Large intestine (tissue), 3 donors: Measurements from ENCODE around the gene FBXL2. TPM values are rescaled to one million over a fixed set of nuclear protein-coding genes. Genes with fewer than 3 reads are reported as not detected.
"Not testable (repeated sequence)": the region's sequence is repeated elsewhere in the genome, so short reads cannot be mapped to it uniquely, and the experiment has no call there.

ENCODE experiments used
- DNase-seq, 2 donors: peaks; one replicate each; pipeline versions ENCODE4 v3.0.0 to v3.0.0-alpha.2; 2013
- H3K27ac ChIP-seq: one replicate; pipeline ENCODE4 v1.5.1; 2013; ENCODE audit warnings: low read length
- H3K27me3 ChIP-seq: 2 replicates; pipeline ENCODE4 v1.6.1; 2013; ENCODE audit warnings: low read length; ENCODE audit not compliant: control insufficient read depth, insufficient read depth
- H3K36me3 ChIP-seq: 2 replicates; pipeline ENCODE4 v1.6.1; 2013; ENCODE audit warnings: low read length; ENCODE audit not compliant: control insufficient read depth, insufficient read depth
- H3K4me1 ChIP-seq: one replicate; pipeline ENCODE4 v1.6.1; 2013; ENCODE audit warnings: low read length; ENCODE audit not compliant: control insufficient read depth, insufficient read depth
- H3K4me3 ChIP-seq: one replicate; pipeline ENCODE4 v1.5.1; 2013; ENCODE audit warnings: low read length
- H3K9me3 ChIP-seq: one replicate; pipeline ENCODE4 v1.6.1; 2013; ENCODE audit warnings: mild to moderate bottlenecking, low read depth, low read length, moderate library complexity; ENCODE audit not compliant: control insufficient read depth
- WGBS: methylation state at CpG from one replicate; pipeline ENCODE4 v1.1.5; 2013; ENCODE audit warnings: low lambda C conversion rate; ENCODE audit not compliant: insufficient coverage; 5-methylcytosine and 5-hydroxymethylcytosine counted together
- polyA plus RNA-seq: library from polyadenylated mRNA; unstranded; fragments of 120-200 nt; gene quantifications from one replicate; pipeline ENCODE4 v1.2.1, GENCODE V29; 2013

Gene FBXL2
- polyA plus RNA-seq, 1 donor, result 27.7 TPM

DNA sequence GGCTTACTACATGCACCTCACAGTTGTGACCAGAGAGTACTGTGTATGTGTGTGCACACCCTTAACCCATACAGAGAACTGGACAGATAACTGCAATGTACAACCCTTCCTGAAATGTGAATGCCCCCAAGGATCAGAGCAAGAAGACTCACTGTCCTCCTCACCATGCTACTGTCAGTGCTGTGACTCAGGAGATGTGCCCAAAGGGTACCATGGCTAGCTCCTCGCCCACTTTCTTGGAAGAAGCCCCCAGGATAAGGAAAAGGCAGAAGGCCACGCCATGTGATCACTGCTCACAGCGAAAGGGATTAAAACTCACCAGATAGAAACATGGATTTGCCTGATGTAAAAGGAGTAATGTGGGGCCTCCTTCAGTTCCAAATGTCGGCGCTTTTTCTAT lies 121.2 kb downstream of the FBXL2 start:
- no peaks in the 10 kb centered on the region for H3K9me3 ChIP-seq
- no peak for DNase-seq
- H3K27ac ChIP-seq, result no peak overlapping the region
- no CpG with 5 or more reads among the region's 5 CpGs for WGBS
- no peaks in the 10 kb centered on the region for H3K4me1 ChIP-seq
- H3K36me3 ChIP-seq, result peaks cover 75% of the 10 kb centered on the region
- no peaks in the 10 kb centered on the region for H3K27me3 ChIP-seq
- H3K4me3 ChIP-seq, result no peak overlapping the region

DNA sequence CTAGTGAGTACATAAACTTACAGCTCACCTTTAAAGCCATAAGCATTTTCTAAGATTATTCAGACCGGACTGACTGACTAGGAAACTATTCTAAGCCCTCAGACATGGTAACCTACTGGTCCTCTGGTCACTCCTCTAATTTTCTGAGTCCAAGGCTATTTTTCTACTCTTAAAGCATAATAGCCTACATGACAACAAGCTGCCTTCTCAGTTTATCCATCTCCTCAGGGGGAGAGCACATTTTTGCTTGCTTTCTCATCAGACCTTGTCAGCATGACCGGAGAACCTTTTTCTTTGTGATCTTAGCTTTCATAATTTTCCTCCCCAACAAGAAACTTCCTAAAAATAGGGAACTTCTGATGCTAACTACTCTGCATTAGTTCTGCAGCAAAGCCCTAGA lies 124.5 kb downstream of the FBXL2 start:
- WGBS, result no CpG with 5 or more reads among the region's 2 CpGs
- H3K36me3 ChIP-seq, result peaks cover 75% of the 10 kb centered on the region
- no peak overlapping the region for H3K27ac ChIP-seq
- no peak overlapping the region for H3K4me3 ChIP-seq
- no peaks in the 10 kb centered on the region for H3K4me1 ChIP-seq
- DNase-seq, result no peak
- no peaks in the 10 kb centered on the region for H3K27me3 ChIP-seq
- no peaks in the 10 kb centered on the region for H3K9me3 ChIP-seq

DNA sequence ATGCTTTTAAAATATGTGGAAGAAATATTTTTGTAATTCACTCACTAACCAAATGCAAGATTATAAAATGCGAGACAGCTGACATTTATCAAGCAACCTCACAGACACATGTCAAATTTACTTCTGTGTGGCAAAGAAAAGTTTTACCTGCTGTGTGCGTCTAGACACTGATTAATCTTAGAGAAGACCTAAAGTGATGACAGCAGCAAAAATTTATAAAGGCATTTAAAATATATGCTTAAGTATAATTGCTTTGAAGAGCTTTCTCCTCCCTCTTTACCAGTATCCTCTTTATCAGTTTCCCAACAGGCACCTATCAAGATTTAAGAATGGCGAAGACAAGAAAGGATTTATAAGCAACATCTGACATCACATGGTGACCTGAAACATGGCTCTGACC lies 125.7 kb downstream of the FBXL2 start:
- Histone ChIP-seq H3K27ac (no peak overlapping the region), H3K27me3 (no peaks in the 10 kb centered on the region), H3K4me3 (no peak overlapping the region), H3K36me3 (peaks cover 77% of the 10 kb centered on the region), H3K9me3 (no peaks in the 10 kb centered on the region), H3K4me1 (no peaks in the 10 kb centered on the region)
- no peak for DNase-seq
- no CpG with 5 or more reads among the region's 3 CpGs for WGBS

DNA sequence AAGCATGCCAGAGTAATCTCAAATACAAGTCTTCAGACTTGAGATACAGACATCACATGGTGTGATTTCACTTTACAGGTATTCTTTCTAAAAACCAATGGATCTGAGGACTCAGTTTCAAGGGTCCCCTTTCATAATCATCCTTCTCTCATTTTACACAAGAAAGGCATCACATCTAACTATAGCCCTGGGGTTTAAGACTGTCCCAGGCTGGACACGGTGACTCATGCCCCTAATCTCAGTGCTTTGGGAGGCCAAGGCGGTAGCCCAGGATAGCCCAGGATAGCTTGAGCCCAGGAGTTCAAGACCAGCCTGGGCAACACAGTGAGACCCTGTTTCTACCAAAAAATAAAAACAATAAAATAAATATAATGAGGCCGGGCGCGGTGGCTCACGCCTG lies 126.5 kb downstream of the FBXL2 start:
- DNase-seq, result no peak
- no peaks in the 10 kb centered on the region for H3K27me3 ChIP-seq
- no peaks in the 10 kb centered on the region for H3K9me3 ChIP-seq
- H3K4me1 ChIP-seq, result no peaks in the 10 kb centered on the region
- WGBS, result no CpG with 5 or more reads among the region's 6 CpGs
- peaks cover 79% of the 10 kb centered on the region for H3K36me3 ChIP-seq
- no peak overlapping the region for H3K4me3 ChIP-seq
- no peak overlapping the region for H3K27ac ChIP-seq

DNA sequence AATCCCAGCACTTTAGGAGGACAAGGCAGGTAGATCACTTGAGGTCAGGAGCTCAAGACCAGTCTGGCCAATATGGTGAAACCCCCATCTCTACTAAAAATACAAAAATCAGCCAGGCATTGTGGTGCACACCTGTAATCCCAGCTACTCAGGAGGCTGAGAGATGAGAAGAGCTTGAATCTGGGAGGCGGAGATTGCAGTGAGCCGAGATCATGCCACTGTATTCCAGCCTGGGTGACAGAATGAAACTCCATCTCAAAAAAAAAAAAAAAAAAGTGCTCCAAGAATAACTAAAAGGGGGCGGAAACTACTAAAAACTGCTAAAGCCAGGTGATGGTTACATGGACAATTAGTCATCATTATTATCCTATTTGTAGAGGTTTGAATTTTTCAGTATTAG lies 133.6 kb downstream of the FBXL2 start:
- not testable (repeated sequence) for H3K4me1 ChIP-seq, H3K9me3 ChIP-seq, H3K27me3 ChIP-seq, H3K4me3 ChIP-seq, H3K27ac ChIP-seq, DNase-seq
- WGBS, result no CpG with 5 or more reads among the region's 3 CpGs
- peaks cover 66% of the 10 kb centered on the region for H3K36me3 ChIP-seq

DNA sequence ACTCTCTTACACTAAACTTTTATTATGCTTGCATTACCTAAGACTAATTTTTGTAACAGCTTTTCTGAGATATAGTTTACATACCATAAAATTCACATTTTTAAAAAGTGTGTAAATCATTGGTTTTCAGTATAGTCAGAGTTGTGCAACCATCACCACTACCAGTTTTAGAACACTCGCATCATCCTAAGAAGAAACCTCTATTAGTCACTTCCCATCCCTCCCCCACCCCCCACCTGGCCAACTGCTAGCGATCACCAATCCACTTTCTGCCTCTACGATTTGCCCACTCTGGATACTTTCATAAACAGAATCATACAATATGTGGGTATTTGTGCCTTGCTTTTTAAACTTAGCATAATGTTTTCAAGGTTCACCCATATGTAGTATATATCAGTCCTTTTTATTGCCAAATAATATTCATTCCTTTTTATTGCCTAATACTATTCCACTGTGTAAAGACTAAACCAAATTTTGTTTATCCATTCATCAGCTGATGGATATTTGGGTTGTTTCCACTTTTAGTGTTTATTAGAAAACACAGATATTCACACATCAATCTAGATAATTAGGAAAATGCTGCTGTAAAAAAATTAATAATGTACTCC lies 139.9 kb downstream of the FBXL2 start:
- H3K27ac ChIP-seq, result no peak overlapping the region
- H3K36me3 ChIP-seq, result peaks cover 37% of the 10 kb centered on the region

DNA sequence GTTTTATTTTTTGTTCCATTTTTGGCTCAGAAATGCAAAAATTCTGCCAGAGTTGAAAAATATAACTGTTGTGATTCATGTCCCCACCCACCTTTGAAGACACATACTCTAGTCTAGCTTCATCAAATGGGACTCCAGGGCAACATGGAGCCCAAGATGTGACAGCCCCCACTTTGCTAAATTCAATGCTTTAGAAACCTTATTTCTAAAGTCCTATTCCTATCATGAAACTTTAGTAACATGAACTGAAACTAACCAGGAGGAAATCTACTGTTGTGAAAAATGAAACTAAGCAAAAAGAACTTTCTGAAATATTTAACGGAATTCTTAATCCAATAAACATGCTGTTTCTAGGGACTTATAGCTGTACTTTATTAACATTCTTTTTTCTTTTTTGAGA lies 142.7 kb downstream of the FBXL2 start:
- Histone ChIP-seq H3K27me3 (no peaks in the 10 kb centered on the region), H3K4me1 (no peaks in the 10 kb centered on the region), H3K4me3 (no peak overlapping the region), H3K36me3 (peaks cover 39% of the 10 kb centered on the region), H3K27ac (no peak overlapping the region), H3K9me3 (no peaks in the 10 kb centered on the region)
- 100% methylated on average over 1 of the region's 1 CpG for WGBS
- DNase-seq, result no peak

More for the DNA sequence above, 139.9 kb downstream of the FBXL2 start:
- Histone ChIP-seq H3K27me3 (no peaks in the 10 kb centered on the region), H3K4me1 (no peaks in the 10 kb centered on the region), H3K4me3 (no peak overlapping the region), H3K9me3 (no peaks in the 10 kb centered on the region)
- no CpG with 5 or more reads among the region's 3 CpGs for WGBS
- no peak for DNase-seq

DNA sequence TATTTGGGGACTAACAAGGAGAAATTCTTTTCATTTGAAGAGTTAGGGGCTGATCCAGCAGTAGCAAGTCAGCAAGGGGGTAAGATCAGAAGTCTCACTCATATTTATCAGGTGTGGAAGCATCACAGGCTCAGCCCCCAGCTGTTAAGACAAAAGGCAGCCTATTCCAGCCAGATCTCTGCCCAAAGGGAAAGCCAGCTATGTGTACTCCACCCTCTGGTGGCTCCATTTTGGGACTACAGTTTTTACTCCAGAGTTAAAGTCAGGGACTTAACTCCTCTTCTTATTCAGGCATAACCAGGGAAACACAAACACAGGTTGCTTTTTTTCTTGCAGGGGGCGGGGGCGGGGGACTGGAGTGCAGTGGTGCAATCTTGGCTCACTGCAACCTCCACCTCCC lies 143.7 kb downstream of the FBXL2 start:
- Histone ChIP-seq H3K9me3 (no peaks in the 10 kb centered on the region), H3K27me3 (no peaks in the 10 kb centered on the region), H3K36me3 (peaks cover 38% of the 10 kb centered on the region), H3K4me1 (peaks cover under 1% of the 10 kb centered on the region), H3K4me3 (no peak overlapping the region), H3K27ac (no peak overlapping the region)
- DNase-seq, result no peak
- WGBS, result no CpG with 5 or more reads among the region's 2 CpGs

DNA sequence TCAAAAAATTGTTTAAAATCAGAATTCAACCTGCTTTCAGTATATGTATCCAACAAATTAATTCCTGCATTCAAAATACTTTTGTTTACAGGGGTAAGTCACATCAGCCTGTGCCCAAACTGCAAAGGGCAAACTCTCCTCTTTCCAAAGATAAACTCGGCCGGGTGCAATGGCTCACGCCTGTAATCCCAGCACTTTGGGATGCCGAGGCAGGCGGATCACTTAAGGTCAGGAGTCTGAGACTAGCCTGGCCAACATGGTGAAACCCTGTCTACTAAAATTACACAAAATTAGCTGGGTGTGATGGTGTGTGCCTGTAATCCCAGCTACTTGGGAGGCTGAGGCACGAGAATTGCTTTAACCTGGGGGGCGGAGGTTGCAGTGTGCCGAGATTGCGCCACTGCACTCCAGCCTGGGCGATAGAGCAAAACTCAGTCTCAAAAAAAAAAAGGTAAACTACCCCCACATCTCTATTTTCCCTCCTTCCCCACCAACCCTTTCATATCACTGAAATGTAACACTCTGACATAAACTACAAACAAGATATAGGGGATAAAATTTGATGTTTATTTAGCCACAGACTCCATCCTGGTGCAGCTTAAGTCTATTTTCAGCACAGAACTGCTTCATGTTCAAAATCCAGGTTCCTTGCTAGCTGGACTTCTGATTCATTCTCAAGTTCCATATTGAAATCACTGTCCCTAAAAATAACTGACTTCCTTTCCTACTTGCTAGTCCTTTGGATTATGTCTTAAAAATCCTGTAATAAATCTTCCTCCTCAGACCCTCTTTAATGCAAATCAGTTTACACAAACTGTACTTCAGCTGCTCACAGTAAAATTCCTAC lies 147.6 kb downstream of the FBXL2 start:
- no peak overlapping the region for H3K27ac ChIP-seq
- H3K9me3 ChIP-seq, result no peaks in the 10 kb centered on the region
- H3K4me3 ChIP-seq, result no peak overlapping the region
- no peaks in the 10 kb centered on the region for H3K27me3 ChIP-seq
- peaks cover 33% of the 10 kb centered on the region for H3K36me3 ChIP-seq
- no peak for DNase-seq
- WGBS, result no CpG with 5 or more reads among the region's 10 CpGs
- peaks cover 9% of the 10 kb centered on the region for H3K4me1 ChIP-seq

DNA sequence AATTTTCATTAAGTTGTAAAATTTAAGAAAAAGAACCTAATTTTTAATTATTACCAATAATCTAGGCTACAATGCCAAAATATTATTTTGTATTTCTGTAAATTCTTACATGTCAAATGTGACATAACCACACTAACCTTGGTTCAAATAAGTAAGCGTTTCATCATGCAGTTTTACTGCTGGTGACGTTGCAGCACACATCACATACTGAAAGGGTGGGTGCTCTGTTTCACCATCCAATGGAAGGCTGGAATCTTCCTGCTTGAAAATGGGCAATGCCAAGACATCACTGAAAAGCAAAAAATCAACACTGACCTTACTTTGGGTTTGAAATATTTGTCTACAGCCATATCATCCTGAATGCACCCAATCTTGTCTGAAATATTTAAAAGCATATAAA lies 148.2 kb downstream of the FBXL2 start:
- Histone ChIP-seq H3K4me1 (peaks cover 9% of the 10 kb centered on the region), H3K9me3 (no peaks in the 10 kb centered on the region), H3K4me3 (no peak overlapping the region), H3K27ac (peak overlapping the region; percentile 70), H3K27me3 (no peaks in the 10 kb centered on the region), H3K36me3 (peaks cover 29% of the 10 kb centered on the region)
- no CpG with 5 or more reads among the region's 2 CpGs for WGBS
- DNase-seq, result no peak

DNA sequence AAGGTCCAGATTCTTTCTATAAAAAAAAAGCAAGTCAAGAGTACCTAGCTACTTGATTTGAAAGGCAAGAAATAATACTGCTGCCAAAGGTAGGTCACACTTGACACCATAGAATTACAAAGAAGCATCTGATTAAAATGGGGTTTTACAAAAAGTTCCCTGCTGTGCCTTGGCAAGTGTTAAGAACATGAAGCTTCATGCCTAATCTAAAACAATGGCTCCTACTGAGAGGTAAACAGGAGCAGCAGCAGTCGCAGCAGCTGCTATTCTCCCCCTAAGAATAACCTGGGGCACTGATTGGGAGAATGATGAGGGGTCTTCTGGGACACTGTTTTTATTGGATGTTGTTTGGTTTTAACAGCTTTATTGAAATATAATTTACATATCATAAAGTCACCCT lies 148.8 kb downstream of the FBXL2 start:
- H3K27ac ChIP-seq, result peak overlapping the region; percentile 70
- no CpG with 5 or more reads among the region's 1 CpG for WGBS
- peaks cover 9% of the 10 kb centered on the region for H3K4me1 ChIP-seq
- H3K4me3 ChIP-seq, result no peak overlapping the region
- no peak for DNase-seq
- no peaks in the 10 kb centered on the region for H3K9me3 ChIP-seq
- no peaks in the 10 kb centered on the region for H3K27me3 ChIP-seq
- H3K36me3 ChIP-seq, result peaks cover 23% of the 10 kb centered on the region
